ENCODE data around the gene IDI2. TPM values are rescaled to one million over a fixed set of nuclear protein-coding genes. Genes with fewer than 3 reads are reported as not detected.

Gene IDI2
- total and polyA plus RNA-seq, 2 experiments from 2014 or later = 0.29 to 0.33 TPM

- Histone ChIP-seq H3K36me3 (replicated peaks; ENCODE audit: insufficient read depth, low read depth) (no peaks in the 10 kb centered on the region), H3K27ac (no peak overlapping the region), H3K27me3 (no peaks in the 10 kb centered on the region), H3K4me3 (no peak overlapping the region), H3K79me2 (peaks cover 91% of the 10 kb centered on the region), H4K20me1 (ENCODE audit: insufficient read depth, poor library complexity, severe bottlenecking) (peaks cover 7% of the 10 kb centered on the region), H3K4me1 (ENCODE audit: insufficient read depth) (peaks cover 25% of the 10 kb centered on the region), H2AFZ (no peak overlapping the region), H3K9me2 (replicated peaks; ENCODE audit: insufficient read depth) (no peaks in the 10 kb centered on the region), H3K4me2 (peak overlapping the region; percentile 92), H3K9me3 (ENCODE audit: low read depth) (no peaks in the 10 kb centered on the region)
- WGBS (ENCODE audit: low lambda C conversion rate, missing lambda C conversion rate) = 85% methylated on average over 7 of the region's 7 CpGs
- no peak for DNase-seq (ENCODE audit: low spot score)
- TF ChIP-seq CTCF (IDR thresholded peaks at IDR 0.05; ENCODE audit: poor library complexity) = no peak
- no peak for TF ChIP-seq EZH2phosphoT487 (IDR thresholded peaks at IDR 0.05; ENCODE audit: low read depth, severe bottlenecking, unreplicated experiment)
- TF ChIP-seq EZH2 (IDR thresholded peaks at IDR 0.05; ENCODE audit: borderline replicate concordance) = no peak
Measured at GRCh38 chr10:1058017-1058416, 32.4 kb upstream of the IDI2 start.

GRCh38 chr10:1057106-1057657, 31.5 kb upstream of the IDI2 start:
- under 1% methylated on average over 21 of the region's 26 CpGs for WGBS (ENCODE audit: low lambda C conversion rate, missing lambda C conversion rate)
- no peak for DNase-seq (ENCODE audit: low spot score)
- peaks cover 25% of the 10 kb centered on the region for H3K4me1 ChIP-seq (ENCODE audit: insufficient read depth)

GRCh38 chr10:1056326-1057105, 30.9 kb upstream of the IDI2 start, which contains the start of gene WDR37:
Gene WDR37 (plus strand): TSS chr10:1056385. CDS start chr10:1072156, 15,771 bp downstream.
- DNase-seq (ENCODE audit: low spot score) = peak; percentile 92
- peaks cover 28% of the 10 kb centered on the region for H3K4me1 ChIP-seq (ENCODE audit: insufficient read depth)
- H3K79me2 ChIP-seq = peaks cover 94% of the 10 kb centered on the region
- no peaks in the 10 kb centered on the region for H3K9me3 ChIP-seq (ENCODE audit: low read depth)
- peak within 1 kb of the TSS; percentile 92 for H3K4me2 ChIP-seq
- peak within 1 kb of the TSS; percentile 99 for H3K4me3 ChIP-seq
- peak within 1 kb of the TSS; percentile 60 for H2AFZ ChIP-seq
- under 1% methylated on average over 69 of the region's 87 CpGs for WGBS (ENCODE audit: low lambda C conversion rate, missing lambda C conversion rate)
- H3K27me3 ChIP-seq = no peaks in the 10 kb centered on the region
- peak within 1 kb of the TSS; percentile 100 for H3K27ac ChIP-seq
- TF ChIP-seq EZH2 (IDR thresholded peaks at IDR 0.05; ENCODE audit: borderline replicate concordance) = no peak
- TF ChIP-seq CTCF (IDR thresholded peaks at IDR 0.05; ENCODE audit: poor library complexity) = no peak
- no peak for TF ChIP-seq EZH2phosphoT487 (IDR thresholded peaks at IDR 0.05; ENCODE audit: low read depth, severe bottlenecking, unreplicated experiment)
- no peaks in the 10 kb centered on the region for H3K36me3 ChIP-seq (replicated peaks; ENCODE audit: insufficient read depth, low read depth)
- peaks cover 15% of the 10 kb centered on the region for H4K20me1 ChIP-seq (ENCODE audit: insufficient read depth, poor library complexity, severe bottlenecking)
- no peaks in the 10 kb centered on the region for H3K9me2 ChIP-seq (replicated peaks; ENCODE audit: insufficient read depth)

More at GRCh38 chr10:1057106-1057657, 31.5 kb upstream of the IDI2 start:
- Histone ChIP-seq H3K36me3 (replicated peaks; ENCODE audit: insufficient read depth, low read depth) (no peaks in the 10 kb centered on the region), H3K79me2 (peaks cover 94% of the 10 kb centered on the region), H4K20me1 (ENCODE audit: insufficient read depth, poor library complexity, severe bottlenecking) (peaks cover 13% of the 10 kb centered on the region), H3K27me3 (no peaks in the 10 kb centered on the region), H3K9me2 (replicated peaks; ENCODE audit: insufficient read depth) (no peaks in the 10 kb centered on the region), H3K27ac (peak overlapping the region; percentile 100), H2AFZ (peak overlapping the region; percentile 60), H3K9me3 (ENCODE audit: low read depth) (no peaks in the 10 kb centered on the region), H3K4me3 (peak overlapping the region; percentile 99), H3K4me2 (peak overlapping the region; percentile 92)
- TF ChIP-seq EZH2 (IDR thresholded peaks at IDR 0.05; ENCODE audit: borderline replicate concordance) = no peak
- no peak for TF ChIP-seq EZH2phosphoT487 (IDR thresholded peaks at IDR 0.05; ENCODE audit: low read depth, severe bottlenecking, unreplicated experiment)
- TF ChIP-seq CTCF (IDR thresholded peaks at IDR 0.05; ENCODE audit: poor library complexity) = no peak
